Panc1 (cell line): ENCODE results near the gene PIK3CD. TPM values are rescaled to one million over a fixed set of nuclear protein-coding genes. Genes with fewer than 3 reads are reported as not detected.

Source experiments
- ATAC-seq: fragments of 200-7000 bp; cut with Tn5 transposase; 2 replicates; pipeline ENCODE4 v1.9.1; 2020; ENCODE audit warnings: mild to moderate bottlenecking, moderate library complexity
- BruUV-seq: library from RNA; stranded (reverse); fragments of 400-500 nt; replicated peaks from 2 replicates; lab custom pipeline; 2021; lab: Mats Ljungman, UMichigan
- CTCF ChIA-PET: fragments of 300-600 bp; sonication (Branson Sonifier 250); formaldehyde crosslinking; loops from one replicate; lab custom pipeline; 2022; ENCODE audit warnings: antibody characterized with exemption; lab: Charles Lee
- POLR2A ChIA-PET: fragments of 300-600 bp; sonication (Branson Sonifier 250); formaldehyde crosslinking; loops from one replicate; lab custom pipeline; 2022; ENCODE audit warnings: antibody characterized with exemption; lab: Charles Lee
- DNase-seq: peaks from one replicate; pipeline ENCODE4 v3.0.0-alpha.2; 2010; ENCODE audit warnings: low read depth, low spot score
- H3K27ac ChIP-seq: 2 replicates; pipeline ENCODE4 v1.5.1; 2011; ENCODE audit warnings: mild to moderate bottlenecking, low read length, inconsistent platforms
- H3K27me3 ChIP-seq: fragments of 200-500 bp; sonication (Bioruptor generic); 2 replicates; pipeline ENCODE4 v1.6.0; 2014; ENCODE audit warnings: low read length, inconsistent platforms; ENCODE audit not compliant: control insufficient read depth, insufficient read depth
- H3K36me3 ChIP-seq: fragments of 200-500 bp; sonication (Bioruptor generic); 2 replicates; pipeline ENCODE4 v1.5.1; 2014; ENCODE audit warnings: inconsistent platforms, mild to moderate bottlenecking, low read length, moderate library complexity; ENCODE audit not compliant: control insufficient read depth, insufficient read depth
- H3K4me1 ChIP-seq: 2 replicates; pipeline ENCODE4 v1.5.1; 2011; ENCODE audit warnings: inconsistent platforms, mild to moderate bottlenecking, low read length, moderate library complexity; ENCODE audit not compliant: control insufficient read depth, insufficient read depth
- H3K4me3 ChIP-seq, 2 experiments: 2 replicates each; pipeline ENCODE4 v1.5.1; 2011 to 2012; ENCODE audit warnings: low read depth in 2 of 2, low read length in 2 of 2, mild to moderate bottlenecking in 2 of 2, inconsistent platforms in 1 of 2, moderate library complexity in 1 of 2
- H3K9me3 ChIP-seq: fragments of 200-500 bp; sonication (Bioruptor generic); 2 replicates; pipeline ENCODE4 v1.5.1; 2014; ENCODE audit warnings: low read depth, mild to moderate bottlenecking, inconsistent platforms, low read length, moderate library complexity; ENCODE audit not compliant: control insufficient read depth, insufficient read depth
- CTCF ChIP-seq: fragments of 450-650 bp; IDR thresholded peaks from 2 replicates; pipeline ENCODE4 v1.5.1; 2017; ENCODE audit warnings: mild to moderate bottlenecking
- POLR2AphosphoS5 ChIP-seq: IDR thresholded peaks from 2 replicates; pipeline ENCODE4 v1.6.1; 2012; ENCODE audit warnings: mild to moderate bottlenecking, low read depth, low read length, moderate library complexity
- REST ChIP-seq, 2 experiments: IDR thresholded peaks; 2 replicates each; pipeline ENCODE4 v1.6.1; 2011 to 2012; ENCODE audit warnings: low read depth in 2 of 2, control low read depth in 1 of 2, low read length in 1 of 2, mild to moderate bottlenecking in 1 of 2, moderate library complexity in 1 of 2; ENCODE audit not compliant: insufficient read depth in 1 of 2
- SIN3A ChIP-seq: IDR thresholded peaks from 2 replicates; pipeline ENCODE4 v1.6.1; 2012; ENCODE audit warnings: low read depth, mild to moderate bottlenecking, low read length, moderate library complexity, borderline replicate concordance; ENCODE audit not compliant: insufficient read depth
- TCF7L2 ChIP-seq: IDR thresholded peaks from 2 replicates; pipeline ENCODE4 v1.6.1; 2011; ENCODE audit warnings: mild to moderate bottlenecking, low read depth, low read length, inconsistent platforms
- in situ Hi-C: cut with HindIII; loops from 2 replicates; pipeline ENCODE4 v1.10.0; 2016; ENCODE audit warnings: low sequenced_read_pairs, low pct_unique_long_range_greater_than_20kb
- intact Hi-C: fragments of 100-400 bp; cut with micrococcal nuclease; formaldehyde crosslinking; loops from one replicate; pipeline ENCODE4 v1.10.0; 2022; ENCODE audit not compliant: unreplicated experiment
- total RNA-seq: library from RNA; stranded (reverse); gene quantifications from one replicate; pipeline ENCODE4 v1.2.1, GENCODE V29; 2021; ENCODE audit not compliant: unreplicated experiment

Gene PIK3CD
- total RNA-seq, 1 experiment from 2014 or later, result 12.5 TPM

- H3K4me3 ChIP-seq, result no peak overlapping the region
- no peaks in the 10 kb centered on the region for H3K4me1 ChIP-seq
- DNase-seq (no peak), ATAC-seq (no peak)
- H3K36me3 ChIP-seq, result no peaks in the 10 kb centered on the region
- no peaks in the 10 kb centered on the region for H3K9me3 ChIP-seq
- TF ChIP-seq REST (IDR thresholded peaks at IDR 0.05; ENCODE audit: insufficient read depth in 1 of 2, low read depth in 2 of 2, low read length in 1 of 2) (no peak), SIN3A (no peak), TCF7L2 (no peak), POLR2AphosphoS5 (no peak), CTCF (no peak)
- BruUV-seq, result no TSS peak
- intact Hi-C loops (no loop called here), in situ Hi-C loops (no loop called here)
- H3K27ac ChIP-seq, result no peak overlapping the region
- H3K27me3 ChIP-seq, result no peaks in the 10 kb centered on the region
- ChIA-PET POLR2A (no interaction called here), CTCF (interaction anchor here (0.6 to 0.7 kb wide), 3 partner anchors 15 to 1126 kb away, joined by 3 to 4 read pairs (median 3); no protein-coding TSS in a partner anchor)
These were observed 48.8 kb upstream of the PIK3CD start for GRCh38 chr1:9602794-9603167.

GRCh38 chr1:9603307-9603706, 48.2 kb upstream of the PIK3CD start:
- Histone ChIP-seq H3K4me1 (no peaks in the 10 kb centered on the region), H3K27ac (no peak overlapping the region), H3K27me3 (no peaks in the 10 kb centered on the region), H3K36me3 (no peaks in the 10 kb centered on the region), H3K9me3 (no peaks in the 10 kb centered on the region), H3K4me3 (no peak overlapping the region)
- ATAC-seq, result no peak
- CTCF ChIA-PET, result interaction anchor here (0.6 to 0.7 kb wide), 3 partner anchors 15 to 1125 kb away, joined by 3 to 4 read pairs (median 3); no protein-coding TSS in a partner anchor
- intact Hi-C loops (no loop called here), in situ Hi-C loops (no loop called here)
- no TSS peak for BruUV-seq
- POLR2A ChIA-PET, result no interaction called here
- TF ChIP-seq TCF7L2, result no peak
- TF ChIP-seq REST (IDR thresholded peaks at IDR 0.05; ENCODE audit: insufficient read depth in 1 of 2, low read depth in 2 of 2, low read length in 1 of 2), result no peak
- no peak for TF ChIP-seq SIN3A
- TF ChIP-seq POLR2AphosphoS5, result no peak
- no peak for TF ChIP-seq CTCF
- DNase-seq, result no peak
